Skeletal muscle tissue (tissue), 4 donors: ENCODE data around the gene PTP4A1. TPM values are rescaled to one million over a fixed set of nuclear protein-coding genes. Genes with fewer than 3 reads are reported as not detected.
"Not testable (repeated sequence)": the region's sequence is repeated elsewhere in the genome, so short reads cannot be mapped to it uniquely, and the experiment has no call there.

Experiments used
- H3K27ac ChIP-seq: one replicate; pipeline ENCODE4 v1.7.0; 2013; ENCODE audit warnings: mild to moderate bottlenecking, low read depth, low read length, inconsistent platforms
- H3K27me3 ChIP-seq, 3 donors: one replicate each; pipeline ENCODE4 v1.7.0; 2013; ENCODE audit warnings: low read length in 3 of 3; ENCODE audit not compliant: control insufficient read depth in 3 of 3, insufficient read depth in 3 of 3
- H3K36me3 ChIP-seq, 3 donors: one replicate each; pipeline ENCODE4 v1.7.0; 2013; ENCODE audit warnings: low read length in 3 of 3; ENCODE audit not compliant: control insufficient read depth in 3 of 3, insufficient read depth in 3 of 3
- H3K4me1 ChIP-seq, 3 donors: one replicate each; pipeline ENCODE4 v1.7.0; 2013; ENCODE audit warnings: low read length in 3 of 3, mild to moderate bottlenecking in 3 of 3; ENCODE audit not compliant: control insufficient read depth in 3 of 3, insufficient read depth in 3 of 3
- H3K4me3 ChIP-seq, 3 donors: one replicate each; pipeline ENCODE4 v1.7.0; 2013; ENCODE audit warnings: low read length in 3 of 3
- H3K9ac ChIP-seq, 3 donors: one replicate each; pipeline ENCODE4 v1.7.0; 2013; ENCODE audit warnings: low read length in 3 of 3, mild to moderate bottlenecking in 3 of 3, moderate library complexity in 2 of 3, low read depth in 1 of 3
- H3K9me3 ChIP-seq, 3 donors: one replicate each; pipeline ENCODE4 v1.7.0; 2013; ENCODE audit warnings: low read length in 3 of 3; ENCODE audit not compliant: control insufficient read depth in 3 of 3
- total RNA-seq: library from RNA; depleted of rRNA; stranded (reverse); fragments of >200 nt; gene quantifications from one replicate; pipeline ENCODE4 v1.2.3, GENCODE V29; 2014
- donor health status: Osteomylitis.

The PTP4A1 gene
- total RNA-seq = 28.7 TPM

- peak within 1 kb of the TSS; percentile 88 to 100 (median 92) for H3K4me3 ChIP-seq
Measured at GRCh38 chr6:63572044-63572746, at the start of gene PTP4A1, which contains the start of gene LOC128125822. PTP4A1 (plus strand) TSS chr6:63572480; CDS start chr6:63576881, 4,401 bp downstream. LOC128125822 (plus strand) TSS chr6:63572480.

DNA sequence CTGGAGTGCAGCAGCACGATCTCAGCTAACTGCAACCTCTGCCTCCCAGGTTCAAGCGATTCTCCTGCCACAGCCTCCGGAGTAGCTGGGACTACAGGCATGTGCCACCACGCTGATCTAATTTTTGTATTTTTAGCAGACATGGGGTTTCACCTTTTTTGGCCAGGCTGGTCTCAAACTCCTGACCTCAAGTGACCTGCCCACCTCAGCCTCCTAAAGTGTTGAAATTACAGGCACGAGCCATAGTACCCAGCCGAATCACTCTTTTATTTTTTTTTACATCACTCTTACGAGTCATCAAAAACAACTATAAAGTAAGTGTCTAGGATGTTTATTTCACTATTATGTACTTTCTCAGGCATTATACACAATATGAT lies 49.4 kb upstream of the PTP4A1 start:
- not testable (repeated sequence) for H3K36me3 ChIP-seq, H3K9me3 ChIP-seq, H3K27me3 ChIP-seq, H3K4me3 ChIP-seq, H3K9ac ChIP-seq, H3K27ac ChIP-seq, H3K4me1 ChIP-seq

More at GRCh38 chr6:63572044-63572746, at the start of gene PTP4A1, which contains the start of gene LOC128125822:
- Histone ChIP-seq H3K27ac (peak within 1 kb of the TSS; percentile 99), H3K4me1 (peaks cover 10 to 15% (median 12%) of the 10 kb centered on the region in 3 donors), H3K9ac (peak within 1 kb of the TSS; percentile 97 to 99 (median 99)), H3K36me3 (peaks cover 8 to 9% (median 9%) of the 10 kb centered on the region in 3 donors), H3K9me3 (no peaks in the 10 kb centered on the region), H3K27me3 (no peaks in the 10 kb centered on the region)

DNA sequence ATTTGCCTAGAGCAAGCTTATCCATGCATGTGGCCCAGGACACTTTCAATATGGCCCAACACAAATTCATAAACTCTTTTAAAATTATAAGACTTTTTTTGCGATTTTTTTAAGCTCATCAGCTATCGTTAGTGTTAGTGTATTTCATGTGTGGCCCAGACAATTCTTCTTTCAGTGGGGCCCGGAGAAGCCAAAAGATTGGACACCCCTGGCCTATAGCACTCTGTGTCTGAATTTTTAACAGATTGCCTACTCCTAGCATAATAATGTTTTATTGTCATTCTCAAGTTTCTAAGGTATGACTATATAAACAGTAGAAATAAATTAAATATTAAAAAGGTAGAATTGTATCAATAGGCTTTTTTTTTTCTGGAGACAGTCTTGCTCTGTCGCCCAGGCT lies 48.6 kb upstream of the PTP4A1 start:
- H3K27ac ChIP-seq = no peak overlapping the region
- peaks cover 0 to 8% (median 0%) of the 10 kb centered on the region in 3 donors for H3K4me1 ChIP-seq
- no peak overlapping the region for H3K9ac ChIP-seq
- H3K36me3 ChIP-seq = no peaks in the 10 kb centered on the region
- H3K27me3 ChIP-seq = no peaks in the 10 kb centered on the region
- H3K4me3 ChIP-seq = no peak overlapping the region
- no peaks in the 10 kb centered on the region for H3K9me3 ChIP-seq

DNA sequence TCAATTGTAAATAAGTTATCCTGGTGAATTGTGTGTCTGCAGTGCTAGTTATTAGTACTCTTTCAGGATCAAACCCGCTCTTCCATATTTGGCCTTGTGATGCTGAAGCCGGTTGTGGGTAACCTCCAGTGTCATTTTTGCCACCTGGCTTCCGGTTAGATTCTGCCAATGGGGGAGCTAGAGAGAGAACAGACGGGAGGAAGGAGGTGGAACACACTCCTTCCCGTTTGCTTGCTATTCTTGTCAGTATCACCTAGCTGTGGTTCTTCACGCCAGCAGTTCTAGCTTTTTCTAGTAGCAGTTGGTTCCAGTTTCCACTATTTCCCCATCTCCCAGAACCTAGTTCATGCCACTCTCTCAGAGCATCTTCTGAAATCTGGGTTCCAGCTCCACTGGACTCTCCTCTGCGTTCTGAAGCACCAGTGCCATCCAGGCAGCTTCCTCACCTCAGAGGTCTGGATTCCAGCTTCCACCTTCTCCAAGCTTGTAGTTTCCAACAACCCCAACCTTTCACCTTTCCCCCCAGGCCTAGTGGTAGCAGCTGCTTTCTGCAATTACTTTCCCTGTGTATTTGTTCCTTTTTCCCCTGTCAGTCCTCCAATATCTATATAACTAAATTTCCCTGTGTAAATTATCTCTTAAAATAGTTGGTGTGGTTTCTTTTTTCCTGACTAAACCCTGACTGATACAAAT lies 46.9 kb upstream of the PTP4A1 start:
- Histone ChIP-seq H3K4me3 (no peak overlapping the region), H3K27ac (no peak overlapping the region), H3K9me3 (no peaks in the 10 kb centered on the region), H3K9ac (no peak overlapping the region), H3K36me3 (no peaks in the 10 kb centered on the region), H3K27me3 (no peaks in the 10 kb centered on the region), H3K4me1 (peaks cover 0 to 11% (median 3%) of the 10 kb centered on the region in 3 donors)

DNA sequence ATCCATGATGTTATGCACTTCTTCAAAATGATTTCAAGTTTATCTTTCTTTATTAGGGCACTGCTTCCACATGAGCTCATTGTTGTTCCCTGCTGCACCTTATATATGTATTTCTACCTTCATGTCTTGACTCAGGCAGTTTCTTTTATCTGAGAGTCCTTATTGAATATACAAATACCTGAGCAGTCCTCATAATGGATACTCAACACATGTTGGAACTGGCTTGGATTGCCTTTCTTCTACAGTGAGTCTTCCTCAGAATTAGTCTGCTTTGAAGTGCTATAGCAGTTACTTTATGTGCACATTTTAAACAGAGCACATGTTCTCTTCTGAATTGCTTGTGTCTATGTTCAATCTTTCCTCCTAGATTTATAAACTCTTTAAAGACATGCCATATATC lies 45.3 kb upstream of the PTP4A1 start:
- H3K27me3 ChIP-seq = no peaks in the 10 kb centered on the region
- H3K36me3 ChIP-seq = no peaks in the 10 kb centered on the region
- H3K9me3 ChIP-seq = no peaks in the 10 kb centered on the region
- peak overlapping the region; percentile 79 for H3K27ac ChIP-seq
- no peak overlapping the region for H3K9ac ChIP-seq
- H3K4me1 ChIP-seq = peaks cover 0 to 11% (median 3%) of the 10 kb centered on the region in 3 donors
- H3K4me3 ChIP-seq = no peak overlapping the region

- peak overlapping the region; percentile 79 for H3K27ac ChIP-seq
- no peaks in the 10 kb centered on the region for H3K36me3 ChIP-seq
- H3K9me3 ChIP-seq = no peaks in the 10 kb centered on the region
- H3K4me3 ChIP-seq = peak overlapping the region in 2 of 3 donors; percentile 17 to 24
- H3K4me1 ChIP-seq = peaks cover 0 to 11% (median 3%) of the 10 kb centered on the region in 3 donors
- peak overlapping the region in 1 of 3 donors; percentile 36 for H3K9ac ChIP-seq
- H3K27me3 ChIP-seq = no peaks in the 10 kb centered on the region
Measured at GRCh38 chr6:63527658-63528514, 44.4 kb upstream of the PTP4A1 start.

DNA sequence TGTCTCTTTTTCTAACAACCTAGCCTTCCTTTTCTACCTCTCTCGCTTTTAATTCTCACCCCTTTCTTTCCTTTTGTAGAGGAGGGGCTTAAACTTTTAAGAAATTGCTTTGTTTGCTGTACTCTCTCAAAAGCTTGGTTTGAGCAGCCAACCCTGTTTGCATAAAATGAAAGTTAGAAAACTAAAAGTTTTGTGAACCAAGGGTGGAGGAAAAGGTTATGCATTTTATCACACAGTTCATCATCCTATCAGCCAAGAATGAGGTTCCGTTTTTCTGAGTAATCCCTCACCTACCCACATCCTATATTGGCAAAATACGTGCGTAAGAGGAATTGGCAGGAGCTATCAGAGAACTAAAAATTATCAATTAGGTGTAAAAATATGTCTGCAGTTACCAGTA lies 42.8 kb upstream of the PTP4A1 start:
- H3K36me3 ChIP-seq = no peaks in the 10 kb centered on the region
- H3K4me3 ChIP-seq = peak overlapping the region in 1 of 3 donors; percentile 39
- H3K27ac ChIP-seq = peak overlapping the region; percentile 55
- H3K9ac ChIP-seq = peak overlapping the region; percentile 22 to 58 (median 28)
- H3K9me3 ChIP-seq = no peaks in the 10 kb centered on the region
- H3K27me3 ChIP-seq = no peaks in the 10 kb centered on the region
- H3K4me1 ChIP-seq = peaks cover 0 to 11% (median 7%) of the 10 kb centered on the region in 3 donors

DNA sequence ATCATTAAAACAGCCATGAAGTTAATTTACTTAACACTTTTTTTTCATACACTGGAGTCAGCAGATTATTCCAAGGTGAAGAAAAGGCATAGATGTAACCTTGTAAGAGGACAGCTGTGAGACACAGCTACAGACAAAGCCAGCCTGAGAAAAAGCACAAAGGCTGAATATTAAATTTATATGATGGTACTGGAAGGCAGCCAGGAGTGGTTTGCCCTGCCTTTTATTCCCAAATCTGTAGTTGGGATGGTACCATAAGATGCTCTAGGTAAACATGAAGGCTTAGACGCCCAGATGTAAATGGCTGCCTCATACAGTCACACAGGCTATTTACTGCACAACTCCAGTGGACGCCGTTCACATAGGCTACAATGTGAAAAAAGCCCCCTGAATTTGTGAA lies 42.1 kb upstream of the PTP4A1 start:
- Histone ChIP-seq H3K4me3 (peak overlapping the region in 2 of 3 donors; percentile 17 to 33), H3K4me1 (peaks cover 0 to 11% (median 7%) of the 10 kb centered on the region in 3 donors), H3K9me3 (no peaks in the 10 kb centered on the region), H3K9ac (no peak overlapping the region), H3K27me3 (no peaks in the 10 kb centered on the region), H3K36me3 (no peaks in the 10 kb centered on the region), H3K27ac (peak overlapping the region; percentile 55)

- Histone ChIP-seq H3K4me3 (no peak overlapping the region), H3K27ac (no peak overlapping the region), H3K36me3 (no peaks in the 10 kb centered on the region), H3K4me1 (peaks cover 0 to 11% (median 7%) of the 10 kb centered on the region in 3 donors), H3K9me3 (no peaks in the 10 kb centered on the region), H3K27me3 (no peaks in the 10 kb centered on the region), H3K9ac (no peak overlapping the region)
Measured at GRCh38 chr6:63530991-63531390, 41.3 kb upstream of the PTP4A1 start.
